Cardiac septum (tissue), 1 donor: ENCODE measurements around the gene NQO1. TPM values are rescaled to one million over a fixed set of nuclear protein-coding genes. Genes with fewer than 3 reads are reported as not detected.
A peak's percentile ranks its signal among the peaks of the same experiment; 100 is the strongest.
"Not testable (repeated sequence)": the region's sequence is repeated elsewhere in the genome, so short reads cannot be mapped to it uniquely, and the experiment has no call there.

ENCODE experiments used
- DNase-seq: peaks from one replicate; pipeline ENCODE4 v3.0.0-alpha.2; 2020; ENCODE audit warnings: low spot score
- intact Hi-C: fragments of 100-400 bp; cut with DNase I; formaldehyde crosslinking; loops from one replicate; pipeline ENCODE4 v1.14.0; 2022
- long read RNA-seq: library from polyadenylated mRNA; unstranded; transcript quantifications from one replicate; pipeline ENCODE4 v2.0.0, GENCODE V29; 2021
- total RNA-seq: library from RNA; stranded (reverse); fragmentation: NEBNext Ultra II Directional; extraction: Animal tissue kit (Norgen Biotek cat#: 25700); gene quantifications from one replicate; pipeline ENCODE4 v1.2.1, GENCODE V29; 2021
- donor health status: DM: no; HTN: no; CAD: no.

NQO1 gene
- total RNA-seq, result 15.8 TPM
- long read RNA-seq, partial matches to known transcripts, result 0 of 5 reads
- long read RNA-seq, other reads (novel, unspliced or antisense), result 0 of 5 reads

DNA sequence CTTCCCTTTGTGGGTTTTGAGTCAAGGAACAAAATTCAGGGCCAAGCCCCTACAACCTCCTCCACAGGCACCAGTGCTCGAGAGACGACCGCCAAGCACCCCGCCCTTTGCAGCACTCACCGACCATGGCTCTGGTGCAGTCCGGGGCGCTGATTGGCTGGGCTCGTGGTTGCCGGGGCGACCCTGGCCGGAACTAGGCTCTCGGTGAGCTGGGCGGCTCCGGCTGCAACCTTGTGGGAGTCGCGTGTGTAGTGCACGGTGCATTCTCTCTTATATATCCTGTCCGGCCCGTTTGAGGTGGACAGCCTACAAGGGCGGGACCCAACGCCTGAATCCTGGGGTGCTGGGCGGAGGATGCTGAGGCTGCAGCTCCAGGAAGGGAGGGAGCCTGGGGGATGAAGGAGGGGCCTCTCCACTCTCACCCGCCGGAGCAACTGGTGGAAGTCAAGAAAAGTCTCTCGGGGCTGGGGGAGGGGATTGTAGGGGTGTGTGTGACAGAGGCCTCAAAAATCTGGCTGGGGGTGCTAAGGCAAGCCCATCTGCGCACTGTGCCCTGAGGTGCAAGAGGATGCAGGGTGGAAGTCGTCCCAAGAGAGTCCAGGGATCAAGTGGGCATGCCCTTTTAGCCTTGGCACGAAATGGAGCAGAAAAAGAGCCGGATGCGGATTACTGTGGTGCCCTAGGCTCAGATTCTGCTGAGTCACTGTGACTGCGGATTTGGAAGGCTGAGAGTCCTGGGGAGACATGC lies at the start of gene NQO1:
Gene NQO1 (minus strand): TSS at position 248 of the 748 bp plus-strand sequence. CDS start 121 bp downstream, at position 127.
- intact Hi-C loops, result no loop called here
- peak; percentile 96 for DNase-seq

DNA sequence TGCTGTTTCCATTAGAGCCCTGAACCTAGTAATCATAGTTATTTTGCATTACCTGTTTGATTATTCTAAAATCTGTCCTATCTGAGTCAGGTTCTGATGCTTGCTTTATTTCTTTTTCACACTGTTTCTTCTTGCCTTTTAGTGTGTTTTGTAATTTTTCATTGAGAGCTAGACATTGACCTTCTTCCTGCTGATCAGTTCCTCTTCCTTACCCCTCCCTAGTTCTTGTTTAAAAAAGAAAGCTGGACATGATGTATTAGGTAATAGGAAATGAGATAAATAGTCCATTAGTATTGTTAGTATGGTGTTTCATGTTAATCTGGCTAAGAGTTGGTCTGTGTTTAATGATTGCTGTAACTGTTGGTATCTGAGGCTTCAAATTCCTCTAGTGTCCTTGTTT lies 49.2 kb upstream of the NQO1 start:
- intact Hi-C loops, result no loop called here
- no peak for DNase-seq

- intact Hi-C loops, result no loop called here
- no peak for DNase-seq
Observed at GRCh38 chr16:69773260-69773947, 47.0 kb upstream of the NQO1 start.

DNA sequence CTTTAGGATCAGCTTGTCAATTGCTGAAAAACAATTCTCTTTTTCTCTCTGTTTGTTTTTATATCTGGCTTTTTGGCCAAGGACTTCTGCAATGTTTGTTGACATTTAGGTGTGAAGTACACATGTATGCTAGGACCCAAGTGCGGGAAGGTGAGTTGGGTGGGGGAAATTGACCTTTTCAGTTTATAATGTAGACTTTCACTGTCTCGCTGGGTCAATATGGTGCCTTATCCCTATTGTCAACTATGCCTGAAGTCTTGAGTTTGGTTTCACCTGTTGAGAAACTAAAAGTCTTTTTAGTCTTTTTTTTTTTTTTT lies 45.2 kb upstream of the NQO1 start:
- DNase-seq, result no peak
- intact Hi-C loops, result no loop called here

GRCh38 chr16:69769404-69769803 lies 43.0 kb upstream of the NQO1 start:
- intact Hi-C loops, result no loop called here
- no peak for DNase-seq

DNA sequence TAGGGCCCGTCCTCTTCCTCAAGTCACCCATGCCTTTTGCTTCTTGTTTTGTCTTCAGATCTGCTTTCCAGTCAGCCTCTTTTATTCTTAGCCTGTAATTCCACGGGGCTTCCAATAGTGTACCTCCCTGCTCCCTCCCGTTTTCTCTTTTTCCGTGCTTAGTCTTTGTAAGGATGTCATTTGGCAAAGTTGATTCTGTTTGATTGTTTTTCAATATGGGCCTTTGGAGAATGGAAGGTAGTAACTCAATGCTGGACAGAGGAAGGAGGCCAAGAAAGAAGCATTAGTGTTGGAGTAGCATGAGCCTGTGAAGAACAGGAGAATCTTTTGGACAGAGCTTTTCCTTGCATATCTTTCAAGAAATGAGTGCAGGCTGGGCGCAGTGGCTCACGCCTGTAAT lies 42.3 kb upstream of the NQO1 start:
- intact Hi-C loops, result no loop called here
- DNase-seq, result no peak

DNA sequence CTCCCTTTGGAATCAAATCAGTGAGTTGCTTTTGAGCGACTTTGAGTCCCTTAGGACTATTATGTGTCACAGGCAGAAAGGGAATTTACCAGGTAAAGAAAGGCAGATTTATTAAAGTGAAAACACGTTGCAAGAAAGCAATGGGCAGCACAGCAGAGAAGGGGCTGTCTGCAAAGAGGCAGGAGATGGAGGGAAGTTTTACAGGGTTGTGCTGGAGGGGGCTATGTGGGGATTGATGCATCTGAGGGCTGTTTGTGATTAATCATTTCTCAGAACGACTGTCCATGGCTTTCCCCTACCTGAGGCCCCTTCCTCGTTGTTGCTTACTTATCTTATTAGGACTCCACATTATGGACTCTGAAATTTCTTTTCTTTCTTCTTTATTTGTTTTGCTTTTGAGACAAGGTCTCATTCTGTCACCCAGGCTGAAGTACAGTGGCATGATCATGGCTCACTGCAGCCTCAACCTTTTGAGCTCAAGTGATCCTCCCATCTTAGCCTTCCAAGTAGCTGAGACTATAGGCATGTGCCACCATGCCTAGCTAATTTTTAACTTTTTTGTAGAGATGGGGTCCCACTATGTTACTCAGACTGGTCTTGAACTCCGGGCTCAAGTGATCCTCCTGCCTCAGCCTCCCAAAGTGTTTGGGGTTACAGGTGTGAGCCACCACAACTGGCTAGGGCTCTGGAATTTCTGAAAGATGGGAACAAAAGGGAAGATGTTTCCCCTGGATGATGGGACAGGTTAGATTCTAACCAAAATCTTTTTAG lies 41.3 kb upstream of the NQO1 start:
- DNase-seq, result no peak
- intact Hi-C loops, result no loop called here

DNA sequence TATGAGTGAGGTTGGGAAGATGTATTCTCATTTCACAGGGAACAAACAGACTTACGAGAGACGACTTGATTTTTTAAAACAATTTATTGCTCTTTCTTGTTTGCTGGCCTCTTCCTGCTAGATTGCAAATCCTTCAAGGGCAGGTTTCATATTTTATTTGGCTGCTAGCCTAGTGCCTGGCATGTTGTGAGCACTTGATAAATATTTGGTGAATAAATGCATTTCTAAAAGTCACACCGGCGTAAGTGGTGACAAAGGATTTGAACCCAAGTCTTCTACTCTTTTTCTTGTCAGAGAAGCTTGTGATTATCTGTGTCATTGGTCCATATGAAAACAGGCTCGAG lies 37.2 kb upstream of the NQO1 start:
- intact Hi-C loops, result no loop called here
- DNase-seq, result no peak

DNA sequence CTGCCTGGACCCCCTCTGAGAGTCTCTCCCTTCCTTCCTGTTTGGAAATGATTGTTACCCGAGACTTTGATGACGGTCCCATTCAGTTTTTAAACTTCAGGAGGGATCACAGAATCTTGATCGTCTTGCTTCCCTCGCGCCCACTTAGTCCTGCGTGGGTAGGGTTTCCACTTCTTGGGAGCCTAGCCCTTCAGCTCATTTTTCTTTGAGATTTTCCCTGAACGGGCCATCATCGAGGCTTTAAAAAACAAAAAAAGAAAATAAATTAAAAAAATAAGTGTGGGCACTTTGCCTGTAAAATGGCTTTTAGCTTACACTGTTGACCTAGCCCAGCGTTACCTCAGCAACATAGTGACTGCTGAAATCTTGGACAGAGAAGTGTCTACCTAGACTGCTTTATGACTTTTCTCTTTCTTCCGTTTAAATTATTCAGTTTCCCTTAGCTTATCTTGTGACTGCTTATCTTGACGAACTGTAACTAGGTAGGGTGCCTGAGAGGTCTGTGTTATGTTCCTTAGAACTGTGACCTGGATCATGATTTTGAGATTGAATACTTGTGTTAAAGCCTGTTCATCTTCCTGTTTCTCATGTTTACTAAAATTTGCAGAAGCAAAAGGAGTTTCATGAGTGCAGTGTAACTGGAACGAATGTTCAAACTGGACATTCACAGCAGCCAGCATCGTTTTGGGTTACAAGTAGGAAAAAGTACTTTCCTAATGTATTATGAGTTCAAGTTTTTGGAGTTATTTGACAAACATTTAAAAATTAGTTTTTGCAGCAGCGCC lies 36.6 kb upstream of the NQO1 start:
- no peak for DNase-seq
- intact Hi-C loops, result no loop called here

GRCh38 chr16:69761983-69762813 lies 35.8 kb upstream of the NQO1 start, which contains the start of gene WWP2:
WWP2 (plus strand) TSS chr16:69762332; CDS start chr16:69787011, 24,679 bp downstream.
- DNase-seq, result peak; percentile 84
- intact Hi-C loops, result no loop called here

- DNase-seq, intact Hi-C loops: not testable (repeated sequence)
Observed at GRCh38 chr16:69757375-69757774, 31.0 kb upstream of the NQO1 start.

- intact Hi-C loops, result no loop called here
- no peak for DNase-seq
Observed at GRCh38 chr16:69756705-69757104, 30.3 kb upstream of the NQO1 start.

GRCh38 chr16:69754469-69755310 lies 28.3 kb upstream of the NQO1 start, which contains the start of gene NOB1:
NOB1 (minus strand) TSS chr16:69754926; CDS start chr16:69754910, 16 bp downstream.
- peak; percentile 99 for DNase-seq
- intact Hi-C loops, result loop anchor here (2.0 kb wide), 2 partner anchors 46 to 358 kb away; no protein-coding TSS in a partner anchor

DNA sequence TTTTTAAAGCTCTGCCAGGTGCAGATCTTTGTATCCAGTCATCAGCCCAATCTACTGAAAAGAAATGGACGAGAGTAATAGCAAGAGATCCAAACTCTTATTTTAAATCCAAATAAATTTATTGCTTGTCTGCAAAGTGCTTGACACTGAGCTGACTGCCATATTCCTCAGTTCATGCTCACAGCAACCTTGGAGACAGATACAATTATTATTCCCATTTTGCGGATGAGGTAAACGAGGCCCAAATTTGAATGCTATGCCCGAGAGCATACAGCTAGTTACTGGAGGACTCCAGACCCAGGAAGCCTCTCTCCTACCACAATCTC lies 27.7 kb upstream of the NQO1 start:
- intact Hi-C loops, result loop anchor here (2.0 kb wide), 2 partner anchors 45 to 357 kb away; no protein-coding TSS in a partner anchor
- DNase-seq, result no peak

GRCh38 chr16:69748694-69749345 lies 22.5 kb upstream of the NQO1 start:
- intact Hi-C loops, result no loop called here
- no peak for DNase-seq

- intact Hi-C loops, result no loop called here
- no peak for DNase-seq
Observed at GRCh38 chr16:69747115-69747514, 20.8 kb upstream of the NQO1 start.

- no peak for DNase-seq
- intact Hi-C loops, result no loop called here
Observed at GRCh38 chr16:69745959-69746358, 19.6 kb upstream of the NQO1 start.
